Measurements from ENCODE around the gene AS3MT.

The AS3MT gene

GRCh38 chr10:102888048-102888447, 18.8 kb downstream of the AS3MT start:
- no peak overlapping the region for H3K4me3 ChIP-seq (replicated peaks; ENCODE audit: low read depth, low read length)
- TF ChIP-seq CTCF (IDR thresholded peaks at IDR 0.05; ENCODE audit: low read length, missing control alignments) = no peak
- DNase-seq (ENCODE audit: low read depth) = no peak

GRCh38 chr10:102894466-102895213, 25.4 kb downstream of the AS3MT start:
- no peak for DNase-seq (ENCODE audit: low read depth)
- no peak overlapping the region for H3K4me3 ChIP-seq (replicated peaks; ENCODE audit: low read depth, low read length)
- TF ChIP-seq CTCF (IDR thresholded peaks at IDR 0.05; ENCODE audit: low read length, missing control alignments) = no peak

- DNase-seq (ENCODE audit: low read depth) = no peak
- TF ChIP-seq CTCF (IDR thresholded peaks at IDR 0.05; ENCODE audit: low read length, missing control alignments) = no peak
These were observed 30.7 kb downstream of the AS3MT start for GRCh38 chr10:102900006-102900405.

GRCh38 chr10:102904346-102904745, 35.1 kb downstream of the AS3MT start:
- DNase-seq (ENCODE audit: low read depth) = no peak
- H3K4me3 ChIP-seq (replicated peaks; ENCODE audit: low read depth, low read length) = no peak overlapping the region
- no peak for TF ChIP-seq CTCF (IDR thresholded peaks at IDR 0.05; ENCODE audit: low read length, missing control alignments)

More at GRCh38 chr10:102900006-102900405, 30.7 kb downstream of the AS3MT start:
- H3K4me3 ChIP-seq (replicated peaks; ENCODE audit: low read depth, low read length) = no peak overlapping the region

- no peak for TF ChIP-seq CTCF (IDR thresholded peaks at IDR 0.05; ENCODE audit: low read length, missing control alignments)
- H3K4me3 ChIP-seq (replicated peaks; ENCODE audit: low read depth, low read length) = no peak overlapping the region
- DNase-seq (ENCODE audit: low read depth) = no peak
These were observed 37.2 kb downstream of the AS3MT start for GRCh38 chr10:102906507-102906906.

GRCh38 chr10:102914781-102915180, 45.5 kb downstream of the AS3MT start:
- TF ChIP-seq CTCF (IDR thresholded peaks at IDR 0.05; ENCODE audit: low read length, missing control alignments) = no peak
- no peak for DNase-seq (ENCODE audit: low read depth)
- no peak overlapping the region for H3K4me3 ChIP-seq (replicated peaks; ENCODE audit: low read depth, low read length)

- TF ChIP-seq CTCF (IDR thresholded peaks at IDR 0.05; ENCODE audit: low read length, missing control alignments) = no peak
- H3K4me3 ChIP-seq (replicated peaks; ENCODE audit: low read depth, low read length) = no peak overlapping the region
- no peak for DNase-seq (ENCODE audit: low read depth)
These were observed 46.9 kb downstream of the AS3MT start for GRCh38 chr10:102916173-102916572.

Measured in fibroblast of pulmonary artery (primary cell).